Esophagus muscularis mucosa (tissue), 4 donors: ENCODE data around the gene TMEM132E. TPM values are rescaled to one million over a fixed set of nuclear protein-coding genes. Genes with fewer than 3 reads are reported as not detected.
A peak's percentile ranks its signal among the peaks of the same experiment; 100 is the strongest.

Source experiments
- DNase-seq: peaks from one replicate; pipeline ENCODE4 v3.0.0-alpha.2; 2017; ENCODE audit errors: extremely low spot score
- H3K27ac ChIP-seq, 4 donors: fragments of 200-600 bp; sonication (generic); replicated peaks in 1 of 4; 1 replicate in 3 of 4; 2 replicates in 1 of 4; pipeline ENCODE4 v1.5.1; 2016 to 2019; ENCODE audit warnings: mild to moderate bottlenecking in 1 of 4
- H3K27me3 ChIP-seq, 4 donors: fragments of 200-600 bp; sonication (generic); one replicate each; pipeline versions ENCODE4 v1.5.1 to v1.6.0; 2016 to 2019
- H3K36me3 ChIP-seq, 4 donors: fragments of 200-600 bp; sonication (generic); one replicate each; pipeline ENCODE4 v1.5.1; 2016 to 2019
- H3K4me1 ChIP-seq, 4 donors: fragments of 200-600 bp; sonication (generic); one replicate each; pipeline ENCODE4 v1.5.1; 2016 to 2019
- H3K4me3 ChIP-seq, 4 donors: fragments of 200-600 bp; sonication (generic); 1 replicate in 2 of 4; 2 replicates in 2 of 4; pipeline ENCODE4 v1.5.1; 2016 to 2019; ENCODE audit warnings: mild to moderate bottlenecking in 4 of 4, moderate library complexity in 1 of 4
- H3K9me3 ChIP-seq, 4 donors: fragments of 200-600 bp; sonication (generic); 1 replicate in 3 of 4; 2 replicates in 1 of 4; pipeline ENCODE4 v1.5.1; 2016 to 2019
- CTCF ChIP-seq, 3 experiments: fragments of 200-600 bp in 2 of 3; fragments of 450-650 bp in 1 of 3; sonication (generic) in 2 of 3; IDR thresholded peaks; one replicate each; pipeline ENCODE4 v1.5.1; 2017 to 2019; ENCODE audit warnings: antibody characterized with exemption in 3 of 3, mild to moderate bottlenecking in 2 of 3, moderate library complexity in 1 of 3
- EP300 ChIP-seq: sonication (generic); formaldehyde crosslinking; IDR thresholded peaks from one replicate; pipeline ENCODE4 v1.6.1; 2017; ENCODE audit warnings: antibody characterized with exemption
- POLR2A ChIP-seq: fragments of 450-650 bp; IDR thresholded peaks from one replicate; pipeline ENCODE4 v1.6.1; 2017; ENCODE audit warnings: antibody characterized with exemption, moderate library complexity, mild to moderate bottlenecking, low read depth
- POLR2AphosphoS5 ChIP-seq, 2 donors: sonication (generic); formaldehyde crosslinking; IDR thresholded peaks; one replicate each; pipeline ENCODE4 v1.6.1; 2017; ENCODE audit warnings: antibody characterized with exemption in 2 of 2
- WGBS: methylation state at CpG from one replicate; pipeline ENCODE4 v1.1.5; 2018; 5-methylcytosine and 5-hydroxymethylcytosine counted together
- intact Hi-C: fragments of 100-400 bp; cut with DNase I; formaldehyde crosslinking; loops from one replicate; pipeline ENCODE4 v1.15.1; 2023
- total RNA-seq, 4 donors: library from RNA; depleted of rRNA; stranded (reverse); fragments of >200 nt; gene quantifications; one replicate each; pipeline versions ENCODE4 v1.1.0 to v1.2.1, GENCODE V29; 2016

The TMEM132E gene
- total RNA-seq, 4 donors from 2014 or later: under 0.01 to 0.06 TPM; not detected in 2

GRCh38 chr17:34637548-34638525, 58.5 kb downstream of the TMEM132E start:
- Histone ChIP-seq H3K36me3 (no peaks in the 10 kb centered on the region), H3K27ac (no peak overlapping the region), H3K27me3 (peaks cover 0 to 92% (median 4%) of the 10 kb centered on the region in 4 donors), H3K9me3 (no peaks in the 10 kb centered on the region), H3K4me1 (peaks cover 3 to 14% (median 12%) of the 10 kb centered on the region in 4 donors), H3K4me3 (peak overlapping the region; percentile 46 to 59 (median 50))
- 0% methylated on average over 6 of the region's 73 CpGs for WGBS
- DNase-seq: no peak
- intact Hi-C loops: loop anchor here (1.0 to 10.0 kb wide), 3 partner anchors 95 to 487 kb away; partner anchors contain the start of gene FNDC8
- TF ChIP-seq EP300 (no peak), POLR2A (no peak), POLR2AphosphoS5 (IDR thresholded peaks at IDR 0.05) (no peak), CTCF (IDR thresholded peaks at IDR 0.05) (peak; percentile 65 to 88 (median 82))

- no peak for DNase-seq
- no peaks in the 10 kb centered on the region for H3K9me3 ChIP-seq
- TF ChIP-seq EP300 (no peak), POLR2AphosphoS5 (IDR thresholded peaks at IDR 0.05) (no peak), POLR2A (no peak), CTCF (IDR thresholded peaks at IDR 0.05) (no peak)
- H3K27me3 ChIP-seq: peaks cover 0 to 91% (median 2%) of the 10 kb centered on the region in 4 donors
- WGBS: 52% methylated on average over 13 of the region's 17 CpGs
- H3K27ac ChIP-seq: no peak overlapping the region
- intact Hi-C loops: loop anchor here (1.0 to 10.0 kb wide), 3 partner anchors 96 to 486 kb away; partner anchors contain the start of gene FNDC8
- peaks cover 3 to 14% (median 12%) of the 10 kb centered on the region in 4 donors for H3K4me1 ChIP-seq
- H3K4me3 ChIP-seq: peak overlapping the region in 2 of 4 donors; percentile 46 to 53
- no peaks in the 10 kb centered on the region for H3K36me3 ChIP-seq
Measured at GRCh38 chr17:34638526-34639260, 59.3 kb downstream of the TMEM132E start.

DNA sequence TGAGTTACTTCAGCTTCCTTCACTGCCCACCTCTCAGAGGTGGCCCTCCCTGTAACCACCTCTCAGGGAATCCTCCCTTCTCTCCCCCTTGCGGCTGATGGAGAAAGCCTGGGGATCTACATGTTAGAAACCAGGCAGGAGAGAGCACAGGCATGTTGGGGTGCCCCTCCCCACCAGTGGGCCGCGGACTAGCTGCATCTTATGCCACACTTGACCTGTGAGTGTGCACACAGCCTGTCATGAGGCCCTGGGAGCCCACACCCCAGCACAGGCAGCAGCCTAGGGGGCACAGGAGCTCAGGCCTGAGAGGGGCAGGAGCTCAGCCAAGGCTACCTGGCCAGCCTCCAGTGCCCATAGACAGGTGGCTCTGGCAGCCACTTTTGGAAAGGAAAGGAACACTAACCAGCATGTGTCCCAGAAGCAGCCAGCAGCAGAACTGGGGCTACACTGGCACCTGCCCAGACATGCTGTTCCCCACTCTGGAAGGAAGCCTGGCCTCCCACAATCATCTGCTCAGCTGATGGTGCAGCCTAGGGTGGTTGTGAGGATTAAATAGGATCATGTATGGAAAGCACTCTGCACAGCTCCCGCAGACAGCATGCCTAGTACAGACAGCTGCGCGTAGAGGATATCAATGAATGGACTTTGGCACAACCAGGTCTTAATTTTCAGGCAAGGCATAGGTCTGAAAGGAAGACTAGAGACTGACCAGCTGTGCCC, 60.5 kb downstream of the TMEM132E start:
- Histone ChIP-seq H3K27ac (no peak overlapping the region), H3K27me3 (peaks cover 0 to 97% (median 2%) of the 10 kb centered on the region in 4 donors), H3K36me3 (no peaks in the 10 kb centered on the region), H3K4me3 (no peak overlapping the region), H3K4me1 (peaks cover 3 to 14% (median 12%) of the 10 kb centered on the region in 4 donors), H3K9me3 (no peaks in the 10 kb centered on the region)
- 57% methylated on average over 5 of the region's 6 CpGs for WGBS
- DNase-seq: no peak
- intact Hi-C loops: loop anchor here (2.0 to 10.0 kb wide), 2 partner anchors 97 to 485 kb away; partner anchors contain the start of gene FNDC8
- TF ChIP-seq POLR2A (no peak), POLR2AphosphoS5 (IDR thresholded peaks at IDR 0.05) (no peak), CTCF (IDR thresholded peaks at IDR 0.05) (no peak), EP300 (no peak)

DNA sequence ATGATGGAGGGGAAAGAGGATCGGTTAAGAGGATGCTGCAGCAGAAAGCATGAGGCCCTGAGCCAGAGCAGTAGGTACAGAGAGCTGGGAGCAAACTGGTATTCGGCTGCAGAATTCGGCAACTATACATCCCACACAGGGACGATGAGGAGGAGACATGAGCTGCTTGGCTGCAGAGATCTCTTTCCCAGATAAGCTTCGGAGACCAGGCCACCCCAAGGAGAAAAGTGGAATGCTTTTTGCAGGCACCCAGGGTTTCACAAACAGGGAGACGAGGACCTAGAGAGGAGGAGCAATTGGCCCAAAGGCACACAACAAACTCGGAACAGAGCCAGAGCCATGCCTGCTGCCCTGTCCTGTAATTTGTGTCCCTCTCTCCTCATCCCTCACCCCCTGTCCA, 62.0 kb downstream of the TMEM132E start:
- TF ChIP-seq POLR2AphosphoS5 (IDR thresholded peaks at IDR 0.05) (no peak), CTCF (IDR thresholded peaks at IDR 0.05) (no peak), EP300 (no peak), POLR2A (no peak)

More for the DNA sequence above, 62.0 kb downstream of the TMEM132E start:
- H3K27ac ChIP-seq: no peak overlapping the region
- no peaks in the 10 kb centered on the region for H3K36me3 ChIP-seq
- WGBS: 67% methylated on average over 7 of the region's 7 CpGs
- H3K4me1 ChIP-seq: peaks cover 3 to 14% (median 12%) of the 10 kb centered on the region in 4 donors
- DNase-seq: no peak
- H3K27me3 ChIP-seq: peaks cover 0 to 94% (median 2%) of the 10 kb centered on the region in 4 donors
- intact Hi-C loops: no loop called here
- no peak overlapping the region for H3K4me3 ChIP-seq
- no peaks in the 10 kb centered on the region for H3K9me3 ChIP-seq
